ENCODE data around the gene MUTYH. TPM values are rescaled to one million over a fixed set of nuclear protein-coding genes. Genes with fewer than 3 reads are reported as not detected.

Gene MUTYH
- total and polyA plus RNA-seq, 9 of the 15 experiments (the other 6 are each of a cell fraction or from before 2014, with no cell fraction given): 3.4 to 53.5 (median 29.0) TPM

DNA sequence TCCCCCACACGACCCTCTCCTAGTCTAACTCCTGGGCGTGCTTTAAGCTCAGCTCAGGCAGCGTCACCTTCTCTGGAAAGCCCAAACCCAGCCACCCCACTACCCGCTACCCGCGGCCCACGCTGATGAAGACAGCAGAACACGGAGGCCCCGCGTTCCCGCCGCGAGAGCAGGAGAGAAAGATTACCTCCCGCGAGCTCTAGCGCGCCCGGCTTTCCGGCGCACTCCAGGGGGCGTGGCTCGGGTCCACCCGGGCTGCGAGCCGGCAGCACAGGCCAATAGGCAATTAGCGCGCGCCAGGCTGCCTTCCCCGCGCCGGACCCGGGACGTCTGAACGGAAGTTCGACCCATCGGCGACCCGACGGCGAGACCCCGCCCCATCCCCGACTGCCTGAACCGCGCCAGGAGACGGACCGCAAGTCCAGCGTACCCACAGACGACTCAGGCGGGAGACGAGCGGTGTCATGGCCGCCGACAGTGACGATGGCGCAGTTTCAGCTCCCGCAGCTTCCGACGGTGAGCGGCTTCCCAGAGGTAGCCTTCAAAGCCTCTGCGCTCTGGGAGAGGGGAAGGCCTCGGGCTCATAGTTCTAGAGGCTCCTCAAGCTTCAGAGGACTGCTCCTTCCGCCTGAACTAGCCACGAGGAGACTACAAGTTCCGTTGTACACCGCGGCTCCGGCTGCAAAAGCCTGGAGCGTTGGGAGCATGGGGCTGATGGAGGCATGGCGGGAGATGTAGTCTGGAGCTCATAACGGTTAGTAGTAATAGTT is at the start of gene MUTYH, which contains the start of gene TOE1 (continued):
- TF ChIP-seq, protein P1, sequence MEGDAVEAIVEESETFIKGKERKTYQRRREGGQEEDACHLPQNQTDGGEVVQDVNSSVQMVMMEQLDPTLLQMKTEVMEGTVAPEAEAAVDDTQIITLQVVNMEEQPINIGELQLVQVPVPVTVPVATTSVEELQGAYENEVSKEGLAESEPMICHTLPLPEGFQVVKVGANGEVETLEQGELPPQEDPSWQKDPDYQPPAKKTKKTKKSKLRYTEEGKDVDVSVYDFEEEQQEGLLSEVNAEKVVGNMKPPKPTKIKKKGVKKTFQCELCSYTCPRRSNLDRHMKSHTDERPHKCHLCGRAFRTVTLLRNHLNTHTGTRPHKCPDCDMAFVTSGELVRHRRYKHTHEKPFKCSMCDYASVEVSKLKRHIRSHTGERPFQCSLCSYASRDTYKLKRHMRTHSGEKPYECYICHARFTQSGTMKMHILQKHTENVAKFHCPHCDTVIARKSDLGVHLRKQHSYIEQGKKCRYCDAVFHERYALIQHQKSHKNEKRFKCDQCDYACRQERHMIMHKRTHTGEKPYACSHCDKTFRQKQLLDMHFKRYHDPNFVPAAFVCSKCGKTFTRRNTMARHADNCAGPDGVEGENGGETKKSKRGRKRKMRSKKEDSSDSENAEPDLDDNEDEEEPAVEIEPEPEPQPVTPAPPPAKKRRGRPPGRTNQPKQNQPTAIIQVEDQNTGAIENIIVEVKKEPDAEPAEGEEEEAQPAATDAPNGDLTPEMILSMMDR (IDR thresholded peaks at IDR 0.05 in 2 of 3, conservative IDR thresholded peaks at IDR 0.05 in 1 of 3; ENCODE audit: insufficient read depth in 2 of 3, low read depth in 1 of 3, low read length in 3 of 3): no peak
- no peak; the same call in 1 of the 2 replicates for TF ChIP-seq JUN (IDR thresholded peaks at IDR 0.05; ENCODE audit: borderline replicate concordance, low read depth, low read length)
- peak; percentile 72; the same call in 1 of the 2 replicates for TF ChIP-seq JUN (CRISPR knock-in tag; IDR thresholded peaks at IDR 0.05; ENCODE audit: borderline replicate concordance)
- peak; percentile 64; the same call in 1 of the 2 replicates for TF ChIP-seq SRSF3 (IDR thresholded peaks at IDR 0.05; ENCODE audit: insufficient read depth, low read length)
- TF ChIP-seq, protein P2, sequence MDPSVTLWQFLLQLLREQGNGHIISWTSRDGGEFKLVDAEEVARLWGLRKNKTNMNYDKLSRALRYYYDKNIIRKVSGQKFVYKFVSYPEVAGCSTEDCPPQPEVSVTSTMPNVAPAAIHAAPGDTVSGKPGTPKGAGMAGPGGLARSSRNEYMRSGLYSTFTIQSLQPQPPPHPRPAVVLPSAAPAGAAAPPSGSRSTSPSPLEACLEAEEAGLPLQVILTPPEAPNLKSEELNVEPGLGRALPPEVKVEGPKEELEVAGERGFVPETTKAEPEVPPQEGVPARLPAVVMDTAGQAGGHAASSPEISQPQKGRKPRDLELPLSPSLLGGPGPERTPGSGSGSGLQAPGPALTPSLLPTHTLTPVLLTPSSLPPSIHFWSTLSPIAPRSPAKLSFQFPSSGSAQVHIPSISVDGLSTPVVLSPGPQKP (CRISPR knock-in tag; IDR thresholded peaks at IDR 0.05): no peak
- TF ChIP-seq ZKSCAN1 (IDR thresholded peaks at IDR 0.05; ENCODE audit: low read depth, low read length): peak; percentile 77
- TF ChIP-seq NONO (IDR thresholded peaks at IDR 0.05; ENCODE audit: low read depth in 2 of 2, low read length in 1 of 2): peak in 1 of 2 experiments; percentile 29; a peak in 1 of 4 replicates
- no peak for TF ChIP-seq NFE2L1 (tag; IDR thresholded peaks at IDR 0.05; ENCODE audit: borderline replicate concordance, low read depth)
- TF ChIP-seq ZNF408 (CRISPR knock-in tag; IDR thresholded peaks at IDR 0.05; ENCODE audit: low read depth): no peak
- TF ChIP-seq, protein P3, sequence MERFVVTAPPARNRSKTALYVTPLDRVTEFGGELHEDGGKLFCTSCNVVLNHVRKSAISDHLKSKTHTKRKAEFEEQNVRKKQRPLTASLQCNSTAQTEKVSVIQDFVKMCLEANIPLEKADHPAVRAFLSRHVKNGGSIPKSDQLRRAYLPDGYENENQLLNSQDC (CRISPR knock-in tag; IDR thresholded peaks at IDR 0.05): peak; percentile 82; the same call in 1 of the 2 replicates
- TF ChIP-seq TBL1XR1 (IDR thresholded peaks at IDR 0.05; ENCODE audit: low read length in 2 of 2): peak in 1 of 2 experiments; percentile 45; a peak in 2 of 4 replicates
- TF ChIP-seq, protein P4, sequence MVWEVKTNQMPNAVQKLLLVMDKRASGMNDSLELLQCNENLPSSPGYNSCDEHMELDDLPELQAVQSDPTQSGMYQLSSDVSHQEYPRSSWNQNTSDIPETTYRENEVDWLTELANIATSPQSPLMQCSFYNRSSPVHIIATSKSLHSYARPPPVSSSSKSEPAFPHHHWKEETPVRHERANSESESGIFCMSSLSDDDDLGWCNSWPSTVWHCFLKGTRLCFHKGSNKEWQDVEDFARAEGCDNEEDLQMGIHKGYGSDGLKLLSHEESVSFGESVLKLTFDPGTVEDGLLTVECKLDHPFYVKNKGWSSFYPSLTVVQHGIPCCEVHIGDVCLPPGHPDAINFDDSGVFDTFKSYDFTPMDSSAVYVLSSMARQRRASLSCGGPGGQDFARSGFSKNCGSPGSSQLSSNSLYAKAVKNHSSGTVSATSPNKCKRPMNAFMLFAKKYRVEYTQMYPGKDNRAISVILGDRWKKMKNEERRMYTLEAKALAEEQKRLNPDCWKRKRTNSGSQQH (CRISPR knock-in tag; IDR thresholded peaks at IDR 0.05): peak; percentile 30; the same call in 1 of the 2 replicates
- TF ChIP-seq SMARCC2 (IDR thresholded peaks at IDR 0.05; ENCODE audit: low read depth): no peak
- no peak; the same call in none of the 2 replicates for TF ChIP-seq ZNF12 (CRISPR knock-in tag; IDR thresholded peaks at IDR 0.05)
- no peak for TF ChIP-seq CSDE1 (IDR thresholded peaks at IDR 0.05)
- TF ChIP-seq, protein P5, sequence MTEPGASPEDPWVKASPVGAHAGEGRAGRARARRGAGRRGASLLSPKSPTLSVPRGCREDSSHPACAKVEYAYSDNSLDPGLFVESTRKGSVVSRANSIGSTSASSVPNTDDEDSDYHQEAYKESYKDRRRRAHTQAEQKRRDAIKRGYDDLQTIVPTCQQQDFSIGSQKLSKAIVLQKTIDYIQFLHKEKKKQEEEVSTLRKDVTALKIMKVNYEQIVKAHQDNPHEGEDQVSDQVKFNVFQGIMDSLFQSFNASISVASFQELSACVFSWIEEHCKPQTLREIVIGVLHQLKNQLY (CRISPR knock-in tag; conservative IDR thresholded peaks at IDR 0.05): peak in 1 of 2 experiments; percentile 66; a peak in 2 of 4 replicates
- no peak for TF ChIP-seq NCOA2 (IDR thresholded peaks at IDR 0.05; ENCODE audit: partially characterized antibody in 2 of 2)

All from K562 (cell line).